HG03039 (cell line): ENCODE data around the gene SPRYD3.
"Not testable (repeated sequence)": the region's sequence is repeated elsewhere in the genome, so short reads cannot be mapped to it uniquely, and the experiment has no call there.

Experiments used
- ATAC-seq: cut with Tn5 transposase; IDR thresholded peaks from one replicate; pipeline ENCODE4 v1.9.1; 2021; ENCODE audit warnings: mild to moderate bottlenecking, moderate library complexity; ENCODE audit not compliant: unreplicated experiment

Gene SPRYD3

GRCh38 chr12:53033832-53034231 is 45.4 kb downstream of the SPRYD3 start:
- ATAC-seq = not testable (repeated sequence)

GRCh38 chr12:53031616-53032015 is 47.6 kb downstream of the SPRYD3 start:
- ATAC-seq = no peak

GRCh38 chr12:53027014-53027413 is 52.2 kb downstream of the SPRYD3 start:
- not testable (repeated sequence) for ATAC-seq

- ATAC-seq = no peak
These were observed 53.9 kb downstream of the SPRYD3 start for GRCh38 chr12:53025250-53025649.

GRCh38 chr12:53014709-53015108 is 64.5 kb downstream of the SPRYD3 start:
- no peak for ATAC-seq
